SK-N-MC (cell line): Measurements from ENCODE around the gene TOM1L2.

Experiments
- EZH2 ChIP-seq: fragments of 200-600 bp; sonication (generic); IDR thresholded peaks from one replicate; pipeline ENCODE4 v1.6.1; 2017; ENCODE audit warnings: antibody characterized with exemption
- FOXP2 ChIP-seq: optimal IDR thresholded peaks from 2 replicates; pipeline ENCODE3; 2011; ENCODE audit warnings: mild to moderate bottlenecking, moderate library complexity; ENCODE audit not compliant: insufficient read depth; ENCODE audit errors: extremely low read length, control extremely low read depth

DNA sequence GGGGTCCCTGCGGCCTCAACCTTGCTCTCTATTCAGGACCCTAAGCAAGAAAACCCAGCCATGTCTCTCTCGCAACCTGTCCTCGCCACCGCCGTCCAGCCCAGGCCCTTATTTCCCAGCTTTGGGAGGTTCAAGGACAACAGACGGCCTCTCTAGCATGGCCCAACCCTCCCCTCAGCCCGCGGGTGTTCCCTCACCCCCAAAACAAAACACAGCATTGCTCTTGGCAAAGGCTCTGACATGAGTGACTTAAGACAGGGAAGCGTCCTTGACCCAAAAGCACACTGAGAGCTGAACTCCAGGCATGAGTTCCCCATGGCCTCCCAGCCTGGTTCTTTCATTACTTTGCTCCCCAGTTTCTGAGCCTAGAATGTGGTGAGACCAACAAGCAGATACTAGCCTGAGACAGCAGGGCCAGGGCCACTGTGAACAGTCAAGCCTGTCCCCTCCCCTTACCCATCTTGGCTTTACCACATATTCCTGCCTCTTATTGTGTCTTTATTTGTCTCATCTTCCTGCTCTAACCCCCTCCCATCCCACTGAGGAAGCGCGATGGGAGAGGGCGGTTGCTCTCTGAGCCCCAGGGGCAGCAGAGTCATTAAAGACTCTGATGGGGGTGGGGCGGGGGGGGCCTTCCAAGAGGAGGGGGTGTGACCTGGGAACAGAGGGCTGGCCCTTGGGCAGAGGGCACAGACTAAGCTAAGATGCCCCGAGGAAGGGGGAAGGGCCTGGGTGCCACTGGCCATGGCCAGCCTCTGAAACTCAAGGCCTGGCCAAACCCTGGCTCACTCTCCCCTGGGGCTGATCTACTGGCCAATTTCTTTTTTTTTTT is 147.2 kb downstream of the TOM1L2 start:
- no peak for TF ChIP-seq FOXP2
- TF ChIP-seq EZH2 = no peak
